HEK293 (cell line): Measurements from ENCODE around the gene NAALAD2.

Source experiments
- CTCF ChIA-PET: fragments of 350-600 bp; formaldehyde crosslinking; extraction: SDS; loops from one replicate; lab custom pipeline; 2021; ENCODE audit warnings: antibody characterized with exemption; lab: Yijun Ruan, JAX
- POLR2A ChIA-PET: fragments of 300-600 bp; formaldehyde crosslinking; extraction: SDS; loops from one replicate; lab custom pipeline; 2020; ENCODE audit warnings: antibody characterized with exemption, inconsistent platforms; lab: Yijun Ruan, JAX
- H3K27ac ChIP-seq: fragments of 200-500 bp; sonication (Bioruptor generic); 2 replicates; pipeline ENCODE4 v1.5.1; 2014; ENCODE audit warnings: low read depth, low read length, control low read depth, inconsistent platforms; ENCODE audit errors: extremely low read depth
- H3K36me3 ChIP-seq, 2 experiments: fragments of 200-500 bp in 1 of 2; sonication (Bioruptor generic) in 1 of 2; 1 replicate in 1 of 2; 2 replicates in 1 of 2; pipeline ENCODE4 v1.5.1; 2014 to 2017; ENCODE audit warnings: inconsistent platforms in 2 of 2, low read length in 2 of 2; ENCODE audit not compliant: control insufficient read depth in 2 of 2, insufficient read depth in 1 of 2
- H3K4me1 ChIP-seq: fragments of 200-500 bp; sonication (Bioruptor generic); 2 replicates; pipeline ENCODE4 v1.5.1; 2014; ENCODE audit warnings: mild to moderate bottlenecking, low read length, inconsistent platforms; ENCODE audit not compliant: control insufficient read depth, insufficient read depth
- H3K4me3 ChIP-seq: 2 replicates; pipeline ENCODE4 v1.5.1; 2011; ENCODE audit warnings: low read depth, mild to moderate bottlenecking, control low read depth, low read length, moderate library complexity
- H3K9me3 ChIP-seq: fragments of 200-500 bp; sonication (Bioruptor generic); 2 replicates; pipeline ENCODE4 v1.5.1; 2014; ENCODE audit warnings: low read depth, low read length, inconsistent platforms; ENCODE audit not compliant: control insufficient read depth, insufficient read depth
- ATF2 ChIP-seq: fragments of 450-650 bp; formaldehyde crosslinking; IDR thresholded peaks from 2 replicates; pipeline ENCODE4 v1.5.1; 2016; ENCODE audit warnings: missing biosample characterization, missing genetic modification characterization, low read depth
- HIC1 ChIP-seq: fragments of 450-650 bp; formaldehyde crosslinking; IDR thresholded peaks from 2 replicates; pipeline ENCODE4 v1.5.1; 2016; ENCODE audit warnings: missing biosample characterization, missing genetic modification characterization
- HOXD13 ChIP-seq: sonication (generic); formaldehyde crosslinking; IDR thresholded peaks from 2 replicates; pipeline ENCODE4 v1.8.0; 2022; ENCODE audit warnings: missing genetic modification reagents, borderline replicate concordance
- MYNN ChIP-seq: fragments of 450-650 bp; formaldehyde crosslinking; IDR thresholded peaks from 2 replicates; pipeline ENCODE4 v1.5.1; 2016; ENCODE audit warnings: missing biosample characterization, missing genetic modification characterization, borderline replicate concordance
- PBX3 ChIP-seq: sonication (generic); formaldehyde crosslinking; IDR thresholded peaks from 2 replicates; pipeline ENCODE4 v1.8.1; 2022; ENCODE audit warnings: mild to moderate bottlenecking, moderate library complexity, missing genetic modification reagents
- PRDM4 ChIP-seq: fragments of 450-650 bp; formaldehyde crosslinking; IDR thresholded peaks from 2 replicates; pipeline ENCODE4 v1.5.1; 2017; ENCODE audit warnings: missing biosample characterization, missing genetic modification characterization
- REST ChIP-seq: fragments of 450-650 bp; formaldehyde crosslinking; IDR thresholded peaks from 2 replicates; pipeline ENCODE4 v1.5.1; 2016; ENCODE audit warnings: missing biosample characterization, missing genetic modification characterization
- ZBTB17 ChIP-seq: fragments of 450-650 bp; formaldehyde crosslinking; IDR thresholded peaks from 2 replicates; pipeline ENCODE4 v1.5.1; 2016; ENCODE audit warnings: missing biosample characterization, missing genetic modification characterization
- ZNF18 ChIP-seq: fragments of 450-650 bp; formaldehyde crosslinking; IDR thresholded peaks from 2 replicates; pipeline ENCODE4 v1.5.1; 2016; ENCODE audit warnings: missing biosample characterization, missing genetic modification characterization
- ZNF19 ChIP-seq: fragments of 450-650 bp; formaldehyde crosslinking; IDR thresholded peaks from 2 replicates; pipeline ENCODE4; 2016; ENCODE audit warnings: missing biosample characterization, missing genetic modification characterization, low read depth
- ZNF239 ChIP-seq: fragments of 450-650 bp; formaldehyde crosslinking; IDR thresholded peaks from 2 replicates; pipeline ENCODE4 v1.5.1; 2016; ENCODE audit warnings: missing biosample characterization, missing genetic modification characterization
- ZNF280C ChIP-seq: fragments of 450-650 bp; formaldehyde crosslinking; IDR thresholded peaks from 2 replicates; pipeline ENCODE4 v1.5.1; 2016; ENCODE audit warnings: missing biosample characterization, missing genetic modification characterization
- ZNF350 ChIP-seq: fragments of 450-650 bp; formaldehyde crosslinking; IDR thresholded peaks from 2 replicates; pipeline ENCODE4 v1.5.0; 2017; ENCODE audit warnings: missing biosample characterization, mild to moderate bottlenecking, missing genetic modification characterization
- ZNF596 ChIP-seq: fragments of 450-650 bp; IDR thresholded peaks from 2 replicates; pipeline ENCODE4 v1.5.0; 2018; ENCODE audit warnings: missing biosample characterization, mild to moderate bottlenecking, missing genetic modification characterization, moderate library complexity
- ZNF654 ChIP-seq: fragments of 450-650 bp; formaldehyde crosslinking; IDR thresholded peaks from 2 replicates; pipeline ENCODE4 v1.5.1; 2016; ENCODE audit warnings: low read depth, missing biosample characterization, missing genetic modification characterization
- ZNF785 ChIP-seq: fragments of 450-650 bp; formaldehyde crosslinking; IDR thresholded peaks from 2 replicates; pipeline ENCODE4 v1.5.1; 2016; ENCODE audit warnings: missing biosample characterization, missing genetic modification characterization
- ZSCAN18 ChIP-seq: fragments of 450-650 bp; formaldehyde crosslinking; IDR thresholded peaks from 2 replicates; pipeline ENCODE4 v1.5.1; 2016; ENCODE audit warnings: missing biosample characterization, missing genetic modification characterization

Gene NAALAD2

GRCh38 chr11:90168571-90168970 is 34.1 kb downstream of the NAALAD2 start:
- Histone ChIP-seq H3K9me3 (no peaks in the 10 kb centered on the region), H3K27ac (no peak overlapping the region), H3K4me1 (no peaks in the 10 kb centered on the region), H3K4me3 (no peak overlapping the region), H3K36me3 (peaks cover 0 to 17% of the 10 kb centered on the region in 2 experiments; a peak in 1 of 3 replicates)
- TF ChIP-seq MYNN (tag by site-specific recombination): no peak
- TF ChIP-seq ZNF280C (tag by site-specific recombination): no peak
- TF ChIP-seq REST (tag by site-specific recombination): no peak
- TF ChIP-seq ZSCAN18 (tag by site-specific recombination): no peak
- no peak for TF ChIP-seq HIC1 (tag by site-specific recombination)
- no peak for TF ChIP-seq ZNF350 (tag by site-specific recombination)
- TF ChIP-seq PBX3 (CRISPR knock-in tag): no peak
- no peak for TF ChIP-seq ZNF785
- TF ChIP-seq ATF2 (tag by site-specific recombination): no peak
- no peak for TF ChIP-seq ZNF19 (tag by site-specific recombination)
- no peak for TF ChIP-seq ZBTB17 (tag by site-specific recombination)
- TF ChIP-seq ZNF18 (tag by site-specific recombination): no peak
- TF ChIP-seq ZNF596 (tag by site-specific recombination): no peak
- no peak for TF ChIP-seq ZNF654
- no peak for TF ChIP-seq PRDM4 (tag by site-specific recombination)
- no peak for TF ChIP-seq HOXD13 (CRISPR knock-in tag)
- no peak for TF ChIP-seq ZNF239 (tag by site-specific recombination)
- POLR2A ChIA-PET: no interaction called here
- CTCF ChIA-PET: interaction anchor here (0.5 kb wide), 1 partner anchor 119 kb away, joined by 6 read pairs; no protein-coding TSS in a partner anchor
